Vagina (tissue), 2 donors: ENCODE results near the gene TNIP1.

Experiments used
- POLR2AphosphoS5 ChIP-seq, 2 donors: sonication (generic); formaldehyde crosslinking; IDR thresholded peaks; one replicate each; pipeline ENCODE4 v1.9.0; 2017; ENCODE audit warnings: antibody characterized with exemption in 2 of 2, mild to moderate bottlenecking in 2 of 2, low read depth in 1 of 2; ENCODE audit not compliant: insufficient read depth in 1 of 2
- TF ChIP-seq, protein P1 (sequence below), 3 experiments: fragments of 450-650 bp in 2 of 3; fragments of 200-600 bp in 1 of 3; sonication (generic) in 1 of 3; IDR thresholded peaks; one replicate each; pipeline ENCODE4 v1.5.1; 2017 to 2019; ENCODE audit warnings: antibody characterized with exemption in 3 of 3, mild to moderate bottlenecking in 2 of 3, moderate library complexity in 2 of 3

GRCh38 chr5:151037561-151038411 lies 43.0 kb downstream of the TNIP1 start:
- TF ChIP-seq, protein P1, sequence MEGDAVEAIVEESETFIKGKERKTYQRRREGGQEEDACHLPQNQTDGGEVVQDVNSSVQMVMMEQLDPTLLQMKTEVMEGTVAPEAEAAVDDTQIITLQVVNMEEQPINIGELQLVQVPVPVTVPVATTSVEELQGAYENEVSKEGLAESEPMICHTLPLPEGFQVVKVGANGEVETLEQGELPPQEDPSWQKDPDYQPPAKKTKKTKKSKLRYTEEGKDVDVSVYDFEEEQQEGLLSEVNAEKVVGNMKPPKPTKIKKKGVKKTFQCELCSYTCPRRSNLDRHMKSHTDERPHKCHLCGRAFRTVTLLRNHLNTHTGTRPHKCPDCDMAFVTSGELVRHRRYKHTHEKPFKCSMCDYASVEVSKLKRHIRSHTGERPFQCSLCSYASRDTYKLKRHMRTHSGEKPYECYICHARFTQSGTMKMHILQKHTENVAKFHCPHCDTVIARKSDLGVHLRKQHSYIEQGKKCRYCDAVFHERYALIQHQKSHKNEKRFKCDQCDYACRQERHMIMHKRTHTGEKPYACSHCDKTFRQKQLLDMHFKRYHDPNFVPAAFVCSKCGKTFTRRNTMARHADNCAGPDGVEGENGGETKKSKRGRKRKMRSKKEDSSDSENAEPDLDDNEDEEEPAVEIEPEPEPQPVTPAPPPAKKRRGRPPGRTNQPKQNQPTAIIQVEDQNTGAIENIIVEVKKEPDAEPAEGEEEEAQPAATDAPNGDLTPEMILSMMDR (IDR thresholded peaks at IDR 0.05) = no peak
- TF ChIP-seq POLR2AphosphoS5 (IDR thresholded peaks at IDR 0.05; ENCODE audit: insufficient read depth in 1 of 2, low read depth in 1 of 2) = peak in 1 of 2 donors; percentile 12
